K562 (cell line): Measurements from ENCODE around the gene RNF166. TPM values are rescaled to one million over a fixed set of nuclear protein-coding genes. Genes with fewer than 3 reads are reported as not detected.

ENCODE experiments used
- ADNP ChIP-seq: fragments of 200-800 bp; sonication (Bioruptor generic); IDR thresholded peaks from 2 replicates; pipeline ENCODE4 v1.6.1; 2016; ENCODE audit warnings: missing genetic modification characterization, missing compliant biosample characterization
- CEBPB ChIP-seq: fragments of 450-650 bp; IDR thresholded peaks from 2 replicates; pipeline ENCODE4 v1.6.1; 2016; ENCODE audit warnings: missing genetic modification characterization, missing compliant biosample characterization
- DPF2 ChIP-seq: fragments of 450-650 bp; IDR thresholded peaks from 2 replicates; pipeline ENCODE4 v1.6.1; 2016
- E2F8 ChIP-seq: fragments of 450-650 bp; IDR thresholded peaks from 2 replicates; pipeline ENCODE4 v1.7.1; 2018; ENCODE audit warnings: mild to moderate bottlenecking, low read depth; ENCODE audit not compliant: partially characterized antibody
- EGR1 ChIP-seq: fragments of 450-650 bp; conservative IDR thresholded peaks from 2 replicates; pipeline ENCODE4 v1.6.1; 2017; ENCODE audit warnings: mild to moderate bottlenecking
- HDAC3 ChIP-seq: fragments of 450-650 bp; IDR thresholded peaks from 2 replicates; pipeline ENCODE4 v1.6.1; 2018; ENCODE audit warnings: borderline replicate concordance, mild to moderate bottlenecking, moderate library complexity; ENCODE audit not compliant: partially characterized antibody
- KAT7 ChIP-seq: sonication (generic); formaldehyde crosslinking; IDR thresholded peaks from 2 replicates; pipeline ENCODE4 v1.8.0; 2022; ENCODE audit warnings: missing genetic modification reagents, mild to moderate bottlenecking, borderline replicate concordance
- NEUROD1 ChIP-seq: fragments of 150-350 bp; IDR thresholded peaks from 2 replicates; pipeline ENCODE4 v1.6.1; 2014; ENCODE audit warnings: borderline replicate concordance, low read length, low read depth; ENCODE audit not compliant: partially characterized antibody
- PHF8 ChIP-seq: fragments of 200-600 bp; sonication (generic); IDR thresholded peaks from 2 replicates; pipeline ENCODE4 v1.6.1; 2012; ENCODE audit warnings: mixed run types, mild to moderate bottlenecking, inconsistent platforms, low read length, moderate library complexity, borderline replicate concordance
- SMARCC2 ChIP-seq: fragments of 450-650 bp; IDR thresholded peaks from 2 replicates; pipeline ENCODE4 v1.6.1; 2017; ENCODE audit warnings: antibody characterized with exemption, moderate library complexity, mild to moderate bottlenecking, low read depth
- TCF3 ChIP-seq: sonication (generic); formaldehyde crosslinking; IDR thresholded peaks from 2 replicates; pipeline ENCODE4 v1.4.0; 2020; ENCODE audit warnings: mild to moderate bottlenecking, missing genetic modification reagents
- ZNF121 ChIP-seq: sonication (generic); formaldehyde crosslinking; conservative IDR thresholded peaks from 2 replicates; pipeline ENCODE4 v1.8.0; 2022; ENCODE audit warnings: missing genetic modification reagents
- ZNF277 ChIP-seq: fragments of 250-450 bp; sonication (Bioruptor Pico); IDR thresholded peaks from 2 replicates; pipeline ENCODE4 v1.8.0; 2022; ENCODE audit warnings: inconsistent platforms, mild to moderate bottlenecking, moderate library complexity, borderline replicate concordance
- ZNF3 ChIP-seq: fragments of 250-450 bp; sonication (Bioruptor Pico); IDR thresholded peaks from 2 replicates; pipeline ENCODE4 v1.5.0; 2021; ENCODE audit warnings: mild to moderate bottlenecking, moderate library complexity
- polyA plus RNA-seq, 8 experiments: library from polyadenylated mRNA; depleted of rRNA in 4 of 8; stranded (reverse) in 5 of 8; unstranded in 3 of 8; fragments of >200 nt; fragmentation: Nextera tagmentation in 2 of 8; fragmentation: Illumina TruSeq in 1 of 8; extraction: Ambion mirVana in 2 of 8; extraction: Trizol in 1 of 8; gene quantifications; 2 replicates each; pipeline versions ENCODE4 v1.2.1 to v1.2.3, GENCODE V29; 2011 to 2014; ENCODE audit warnings: inconsistent platforms in 1 of 8, missing spikeins in 1 of 8
- total RNA-seq, 7 experiments: library from RNA; depleted of rRNA in 6 of 7; stranded (reverse); fragments of >200 nt in 6 of 7; fragmentation: Illumina TruSeq in 2 of 7; extraction: Trizol in 2 of 7; gene quantifications; 2 replicates each; pipeline versions ENCODE4 v1.2.1 to v1.2.3, GENCODE V29; 2011 to 2021; ENCODE audit warnings: low replicate concordance in 1 of 7
- TF ChIP-seq, protein P1 (sequence below): fragments of 200-800 bp; sonication (Bioruptor generic); IDR thresholded peaks from 2 replicates; pipeline ENCODE4 v1.6.1; 2016; ENCODE audit warnings: missing genetic modification characterization, missing compliant biosample characterization
- TF ChIP-seq, protein P2 (sequence below): fragments of 250-450 bp; sonication (Bioruptor Pico); IDR thresholded peaks from 2 replicates; pipeline ENCODE4 v1.8.0; 2022; ENCODE audit warnings: inconsistent platforms

Gene RNF166
- total and polyA plus RNA-seq, 9 of the 15 experiments (the other 6 are each of a cell fraction or from before 2014, with no cell fraction given): 0.56 to 60.3 (median 19.5) TPM

GRCh38 chr16:88650749-88651275 lies 55.4 kb downstream of the RNF166 start, which contains the start of gene CYBA (continued):
- TF ChIP-seq, protein P1, sequence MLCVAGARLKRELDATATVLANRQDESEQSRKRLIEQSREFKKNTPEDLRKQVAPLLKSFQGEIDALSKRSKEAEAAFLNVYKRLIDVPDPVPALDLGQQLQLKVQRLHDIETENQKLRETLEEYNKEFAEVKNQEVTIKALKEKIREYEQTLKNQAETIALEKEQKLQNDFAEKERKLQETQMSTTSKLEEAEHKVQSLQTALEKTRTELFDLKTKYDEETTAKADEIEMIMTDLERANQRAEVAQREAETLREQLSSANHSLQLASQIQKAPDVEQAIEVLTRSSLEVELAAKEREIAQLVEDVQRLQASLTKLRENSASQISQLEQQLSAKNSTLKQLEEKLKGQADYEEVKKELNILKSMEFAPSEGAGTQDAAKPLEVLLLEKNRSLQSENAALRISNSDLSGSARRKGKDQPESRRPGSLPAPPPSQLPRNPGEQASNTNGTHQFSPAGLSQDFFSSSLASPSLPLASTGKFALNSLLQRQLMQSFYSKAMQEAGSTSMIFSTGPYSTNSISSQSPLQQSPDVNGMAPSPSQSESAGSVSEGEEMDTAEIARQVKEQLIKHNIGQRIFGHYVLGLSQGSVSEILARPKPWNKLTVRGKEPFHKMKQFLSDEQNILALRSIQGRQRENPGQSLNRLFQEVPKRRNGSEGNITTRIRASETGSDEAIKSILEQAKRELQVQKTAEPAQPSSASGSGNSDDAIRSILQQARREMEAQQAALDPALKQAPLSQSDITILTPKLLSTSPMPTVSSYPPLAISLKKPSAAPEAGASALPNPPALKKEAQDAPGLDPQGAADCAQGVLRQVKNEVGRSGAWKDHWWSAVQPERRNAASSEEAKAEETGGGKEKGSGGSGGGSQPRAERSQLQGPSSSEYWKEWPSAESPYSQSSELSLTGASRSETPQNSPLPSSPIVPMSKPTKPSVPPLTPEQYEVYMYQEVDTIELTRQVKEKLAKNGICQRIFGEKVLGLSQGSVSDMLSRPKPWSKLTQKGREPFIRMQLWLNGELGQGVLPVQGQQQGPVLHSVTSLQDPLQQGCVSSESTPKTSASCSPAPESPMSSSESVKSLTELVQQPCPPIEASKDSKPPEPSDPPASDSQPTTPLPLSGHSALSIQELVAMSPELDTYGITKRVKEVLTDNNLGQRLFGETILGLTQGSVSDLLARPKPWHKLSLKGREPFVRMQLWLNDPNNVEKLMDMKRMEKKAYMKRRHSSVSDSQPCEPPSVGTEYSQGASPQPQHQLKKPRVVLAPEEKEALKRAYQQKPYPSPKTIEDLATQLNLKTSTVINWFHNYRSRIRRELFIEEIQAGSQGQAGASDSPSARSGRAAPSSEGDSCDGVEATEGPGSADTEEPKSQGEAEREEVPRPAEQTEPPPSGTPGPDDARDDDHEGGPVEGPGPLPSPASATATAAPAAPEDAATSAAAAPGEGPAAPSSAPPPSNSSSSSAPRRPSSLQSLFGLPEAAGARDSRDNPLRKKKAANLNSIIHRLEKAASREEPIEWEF (CRISPR knock-in tag): no peak
- TF ChIP-seq ZNF3 (no peak), ADNP (tag) (no peak), TCF3 (CRISPR knock-in tag) (no peak), EGR1 (0 out of 2 replicates have a peak, but pooled peaks have one; percentile 26), PHF8 (peak; percentile 84; the same call in 1 of the 2 replicates), E2F8 (no peak), HDAC3 (no peak), ZNF121 (CRISPR knock-in tag) (no peak), ZNF277 (CRISPR knock-in tag) (no peak), DPF2 (no peak), SMARCC2 (no peak), KAT7 (CRISPR knock-in tag) (no peak), NEUROD1 (peak; percentile 11), CEBPB (tag) (no peak)
- TF ChIP-seq, protein P2, sequence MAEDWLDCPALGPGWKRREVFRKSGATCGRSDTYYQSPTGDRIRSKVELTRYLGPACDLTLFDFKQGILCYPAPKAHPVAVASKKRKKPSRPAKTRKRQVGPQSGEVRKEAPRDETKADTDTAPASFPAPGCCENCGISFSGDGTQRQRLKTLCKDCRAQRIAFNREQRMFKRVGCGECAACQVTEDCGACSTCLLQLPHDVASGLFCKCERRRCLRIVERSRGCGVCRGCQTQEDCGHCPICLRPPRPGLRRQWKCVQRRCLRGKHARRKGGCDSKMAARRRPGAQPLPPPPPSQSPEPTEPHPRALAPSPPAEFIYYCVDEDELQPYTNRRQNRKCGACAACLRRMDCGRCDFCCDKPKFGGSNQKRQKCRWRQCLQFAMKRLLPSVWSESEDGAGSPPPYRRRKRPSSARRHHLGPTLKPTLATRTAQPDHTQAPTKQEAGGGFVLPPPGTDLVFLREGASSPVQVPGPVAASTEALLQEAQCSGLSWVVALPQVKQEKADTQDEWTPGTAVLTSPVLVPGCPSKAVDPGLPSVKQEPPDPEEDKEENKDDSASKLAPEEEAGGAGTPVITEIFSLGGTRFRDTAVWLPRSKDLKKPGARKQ (CRISPR knock-in tag): no peak
